MM.1S (cell line): ENCODE results near the gene BACH2.

Source experiments
- DNase-seq: peaks from one replicate; pipeline ENCODE4 v3.0.0-alpha.2; 2015
- H2AFZ ChIP-seq: fragments of 300-600 bp; sonication (generic); 2 replicates; pipeline ENCODE4 v1.6.0; 2016; ENCODE audit warnings: antibody characterized with exemption, low read length
- H3F3A ChIP-seq: fragments of 300-600 bp; sonication (generic); 2 replicates; pipeline ENCODE4 v1.6.1; 2016; ENCODE audit warnings: mild to moderate bottlenecking, antibody characterized with exemption, low read length, moderate library complexity, mixed read lengths; ENCODE audit not compliant: insufficient read depth
- H3K27ac ChIP-seq: fragments of 300-600 bp; sonication (generic); 2 replicates; pipeline ENCODE4 v1.5.1; 2016; ENCODE audit warnings: mild to moderate bottlenecking, low read length
- H3K27me3 ChIP-seq: fragments of 300-600 bp; sonication (generic); replicated peaks from 2 replicates; pipeline ENCODE4 v1.6.0; 2016; ENCODE audit warnings: low read length; ENCODE audit not compliant: insufficient read depth
- H3K36me3 ChIP-seq: fragments of 300-600 bp; sonication (generic); replicated peaks from 2 replicates; pipeline ENCODE4 v1.6.1; 2016; ENCODE audit warnings: mild to moderate bottlenecking, low read length, mixed read lengths; ENCODE audit not compliant: insufficient read depth
- H3K4me1 ChIP-seq: fragments of 300-600 bp; sonication (generic); 2 replicates; pipeline ENCODE4 v1.6.1; 2016; ENCODE audit warnings: low read length, mixed read lengths
- H3K4me2 ChIP-seq: fragments of 300-600 bp; sonication (generic); 2 replicates; pipeline ENCODE4 v1.6.0; 2016; ENCODE audit warnings: low read depth, low read length
- H3K4me3 ChIP-seq: fragments of 300-600 bp; sonication (generic); 2 replicates; pipeline ENCODE4 v1.5.1; 2016; ENCODE audit warnings: low read length, mixed read lengths
- H3K79me2 ChIP-seq: fragments of 300-600 bp; sonication (generic); 2 replicates; pipeline ENCODE4 v1.6.1; 2016; ENCODE audit warnings: mixed run types, low read length, mixed read lengths
- H3K9ac ChIP-seq: fragments of 300-600 bp; sonication (generic); 2 replicates; pipeline ENCODE4 v1.6.1; 2016; ENCODE audit warnings: low read length, mixed read lengths
- H3K9me2 ChIP-seq: fragments of 300-600 bp; sonication (generic); replicated peaks from 2 replicates; pipeline ENCODE4 v1.6.1; 2016; ENCODE audit warnings: mild to moderate bottlenecking, low read length, mixed read lengths; ENCODE audit not compliant: insufficient read depth
- H3K9me3 ChIP-seq: fragments of 300-600 bp; sonication (generic); replicated peaks from 2 replicates; pipeline ENCODE4 v1.6.1; 2016; ENCODE audit warnings: mild to moderate bottlenecking, low read length, mixed read lengths; ENCODE audit not compliant: insufficient read depth
- H4K20me1 ChIP-seq: fragments of 300-600 bp; sonication (generic); 2 replicates; pipeline ENCODE4 v1.6.1; 2016; ENCODE audit warnings: mild to moderate bottlenecking, low read length, moderate library complexity, mixed read lengths; ENCODE audit not compliant: insufficient read depth
- EZH2 ChIP-seq: fragments of 300-600 bp; sonication (generic); optimal IDR thresholded peaks from 2 replicates; pipeline ENCODE3; 2017; ENCODE audit warnings: low read depth, mild to moderate bottlenecking, antibody characterized with exemption, low read length, mixed read lengths
- EZH2phosphoT487 ChIP-seq: fragments of 300-600 bp; sonication (generic); IDR thresholded peaks from 2 replicates; pipeline ENCODE4 v1.6.1; 2018; ENCODE audit warnings: antibody characterized with exemption, low read length
- TF ChIP-seq, protein P1 (sequence below): fragments of 300-600 bp; sonication (generic); IDR thresholded peaks from 2 replicates; pipeline ENCODE4 v1.5.1; 2016; ENCODE audit warnings: antibody characterized with exemption, low read length, mixed read lengths

BACH2 gene

DNA sequence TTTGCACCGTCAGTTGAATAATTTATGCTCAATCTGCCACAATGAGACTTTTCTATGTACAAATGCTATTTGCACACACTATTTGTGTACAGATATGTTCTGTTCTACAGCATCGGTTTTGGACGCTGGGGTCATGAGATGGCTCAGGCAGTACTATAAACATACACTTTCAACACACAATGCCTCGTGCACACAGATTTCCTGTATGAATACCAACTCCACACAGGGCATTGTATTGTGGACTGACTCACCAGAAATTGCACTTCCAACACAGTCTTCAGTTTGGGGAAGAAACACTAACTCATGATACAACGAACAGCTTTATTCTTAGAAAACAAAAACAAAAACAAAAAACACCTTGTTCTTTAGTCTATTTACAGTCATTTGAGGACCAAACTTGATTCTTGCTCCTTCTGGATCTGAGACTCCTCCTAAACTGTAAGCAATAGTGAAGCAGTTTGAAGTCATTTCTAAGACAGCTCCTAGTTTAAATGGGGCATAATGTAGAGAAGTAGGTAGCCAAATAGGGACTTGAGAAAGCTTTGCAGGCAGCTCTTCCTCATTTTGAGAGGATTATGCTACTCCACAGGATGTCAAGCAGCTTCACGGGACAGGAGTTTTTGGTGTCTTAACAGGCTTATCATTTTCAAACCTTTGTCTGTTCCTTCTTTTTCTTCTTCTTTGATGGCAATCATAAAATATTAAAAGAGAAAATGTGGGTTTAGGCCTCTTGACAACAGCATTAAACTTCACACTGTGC lies 368.7 kb downstream of the BACH2 start:
- Histone ChIP-seq H3K9me3 (no peaks in the 10 kb centered on the region), H3F3A (no peaks in the 10 kb centered on the region), H3K4me1 (no peaks in the 10 kb centered on the region), H3K27me3 (no peaks in the 10 kb centered on the region), H2AFZ (no peak overlapping the region), H3K36me3 (no peaks in the 10 kb centered on the region), H3K27ac (no peak overlapping the region), H3K4me2 (no peak overlapping the region), H3K9ac (no peak overlapping the region), H3K9me2 (no peaks in the 10 kb centered on the region), H3K4me3 (no peak overlapping the region), H3K79me2 (no peaks in the 10 kb centered on the region), H4K20me1 (no peaks in the 10 kb centered on the region)
- TF ChIP-seq EZH2phosphoT487: no peak
- TF ChIP-seq, protein P1, sequence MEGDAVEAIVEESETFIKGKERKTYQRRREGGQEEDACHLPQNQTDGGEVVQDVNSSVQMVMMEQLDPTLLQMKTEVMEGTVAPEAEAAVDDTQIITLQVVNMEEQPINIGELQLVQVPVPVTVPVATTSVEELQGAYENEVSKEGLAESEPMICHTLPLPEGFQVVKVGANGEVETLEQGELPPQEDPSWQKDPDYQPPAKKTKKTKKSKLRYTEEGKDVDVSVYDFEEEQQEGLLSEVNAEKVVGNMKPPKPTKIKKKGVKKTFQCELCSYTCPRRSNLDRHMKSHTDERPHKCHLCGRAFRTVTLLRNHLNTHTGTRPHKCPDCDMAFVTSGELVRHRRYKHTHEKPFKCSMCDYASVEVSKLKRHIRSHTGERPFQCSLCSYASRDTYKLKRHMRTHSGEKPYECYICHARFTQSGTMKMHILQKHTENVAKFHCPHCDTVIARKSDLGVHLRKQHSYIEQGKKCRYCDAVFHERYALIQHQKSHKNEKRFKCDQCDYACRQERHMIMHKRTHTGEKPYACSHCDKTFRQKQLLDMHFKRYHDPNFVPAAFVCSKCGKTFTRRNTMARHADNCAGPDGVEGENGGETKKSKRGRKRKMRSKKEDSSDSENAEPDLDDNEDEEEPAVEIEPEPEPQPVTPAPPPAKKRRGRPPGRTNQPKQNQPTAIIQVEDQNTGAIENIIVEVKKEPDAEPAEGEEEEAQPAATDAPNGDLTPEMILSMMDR: no peak
- no peak for TF ChIP-seq EZH2
- no peak for DNase-seq

DNA sequence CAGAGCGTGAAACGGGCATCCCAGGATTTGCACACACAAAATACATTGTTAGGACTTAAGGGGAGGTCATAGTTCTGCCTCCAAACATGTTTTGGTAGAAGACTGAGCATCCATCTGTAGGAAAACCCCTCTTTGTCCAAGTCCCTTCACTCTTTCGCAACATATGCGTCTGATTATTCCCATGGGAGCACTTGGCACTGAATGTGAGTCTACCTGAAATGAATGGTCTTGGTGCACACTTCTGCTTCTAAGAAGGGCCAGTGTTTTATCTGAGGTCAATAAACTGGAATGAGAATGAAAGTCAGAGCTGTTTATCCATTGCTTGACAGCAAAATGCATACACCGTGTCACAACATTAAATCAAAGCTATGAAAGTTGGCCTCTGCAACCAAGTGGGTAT lies 369.4 kb downstream of the BACH2 start:
- Histone ChIP-seq H2AFZ (no peak overlapping the region), H3F3A (no peaks in the 10 kb centered on the region), H4K20me1 (no peaks in the 10 kb centered on the region), H3K27me3 (no peaks in the 10 kb centered on the region), H3K9me2 (no peaks in the 10 kb centered on the region), H3K4me2 (no peak overlapping the region), H3K9ac (no peak overlapping the region), H3K4me1 (no peaks in the 10 kb centered on the region), H3K27ac (no peak overlapping the region), H3K79me2 (no peaks in the 10 kb centered on the region), H3K36me3 (no peaks in the 10 kb centered on the region), H3K4me3 (no peak overlapping the region), H3K9me3 (no peaks in the 10 kb centered on the region)
- TF ChIP-seq EZH2 (no peak), EZH2phosphoT487 (no peak)
- TF ChIP-seq, protein P1: no peak
- DNase-seq: no peak

DNA sequence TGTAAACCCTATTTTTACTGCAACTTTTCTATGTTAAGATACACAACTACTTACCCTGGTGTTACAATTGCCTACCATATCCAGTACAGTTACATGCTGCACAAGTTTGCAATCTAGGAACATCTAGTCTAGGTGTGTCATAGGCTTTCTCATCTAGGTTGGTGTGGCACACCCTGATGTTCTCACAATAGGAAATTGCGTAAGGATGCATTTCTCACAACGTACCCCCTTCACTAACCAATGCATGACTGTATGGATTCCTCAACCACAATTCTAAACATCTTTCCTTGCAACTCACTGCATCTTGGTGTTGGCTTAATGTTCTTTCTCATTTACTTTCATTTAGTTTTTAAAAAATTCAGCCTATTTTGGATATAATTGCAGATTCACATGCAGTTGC lies 370.8 kb downstream of the BACH2 start:
- no peaks in the 10 kb centered on the region for H4K20me1 ChIP-seq
- no peak overlapping the region for H3K4me3 ChIP-seq
- H3F3A ChIP-seq: no peaks in the 10 kb centered on the region
- H2AFZ ChIP-seq: no peak overlapping the region
- H3K9ac ChIP-seq: no peak overlapping the region
- H3K27me3 ChIP-seq: no peaks in the 10 kb centered on the region
- no peaks in the 10 kb centered on the region for H3K9me3 ChIP-seq
- H3K27ac ChIP-seq: no peak overlapping the region
- no peak overlapping the region for H3K4me2 ChIP-seq
- TF ChIP-seq EZH2 (no peak), EZH2phosphoT487 (no peak)
- TF ChIP-seq, protein P1: no peak
- DNase-seq: no peak
- no peaks in the 10 kb centered on the region for H3K4me1 ChIP-seq
- no peaks in the 10 kb centered on the region for H3K9me2 ChIP-seq
- H3K36me3 ChIP-seq: no peaks in the 10 kb centered on the region
- no peaks in the 10 kb centered on the region for H3K79me2 ChIP-seq
